Loucy (cell line): ENCODE measurements around the gene GSAP.

ENCODE experiments used
- H2AFZ ChIP-seq: fragments of 200-600 bp; sonication (generic); 2 replicates; pipeline ENCODE4 v1.6.0; 2016; ENCODE audit warnings: antibody characterized with exemption, mild to moderate bottlenecking, low read length, moderate library complexity
- H3F3A ChIP-seq: fragments of 200-600 bp; 2 replicates; pipeline ENCODE4 v1.6.0; 2016; ENCODE audit warnings: antibody characterized with exemption, low read depth, mild to moderate bottlenecking
- H3K27me3 ChIP-seq: fragments of 200-600 bp; sonication (generic); 2 replicates; pipeline ENCODE4 v1.6.1; 2014; ENCODE audit warnings: low read length, mild to moderate bottlenecking; ENCODE audit not compliant: insufficient read depth, poor library complexity, severe bottlenecking
- H3K36me3 ChIP-seq: fragments of 200-600 bp; sonication (generic); 2 replicates; pipeline ENCODE4 v1.6.1; 2016; ENCODE audit warnings: low read length; ENCODE audit not compliant: insufficient read depth
- H3K4me1 ChIP-seq: fragments of 200-600 bp; sonication (generic); 2 replicates; pipeline ENCODE4 v1.5.1; 2014; ENCODE audit warnings: low read length, mild to moderate bottlenecking; ENCODE audit not compliant: insufficient read depth, poor library complexity, severe bottlenecking
- H3K4me2 ChIP-seq: fragments of 200-600 bp; sonication (generic); 2 replicates; pipeline ENCODE4 v1.6.0; 2014; ENCODE audit warnings: antibody characterized with exemption, low read length, low read depth, mild to moderate bottlenecking; ENCODE audit not compliant: poor library complexity, severe bottlenecking
- H3K4me3 ChIP-seq: fragments of 200-600 bp; sonication (generic); 2 replicates; pipeline ENCODE4 v1.5.1; 2014; ENCODE audit warnings: low read length, mild to moderate bottlenecking, mixed read lengths; ENCODE audit not compliant: poor library complexity, severe bottlenecking
- H3K79me2 ChIP-seq: fragments of 200-600 bp; sonication (generic); 2 replicates; pipeline ENCODE4 v1.6.1; 2014; ENCODE audit warnings: low read length; ENCODE audit not compliant: insufficient read depth
- H3K9ac ChIP-seq: fragments of 200-600 bp; sonication (generic); 2 replicates; pipeline ENCODE4 v1.6.0; 2014; ENCODE audit warnings: mild to moderate bottlenecking, low read depth, low read length, moderate library complexity; ENCODE audit not compliant: poor library complexity, severe bottlenecking
- H3K9me2 ChIP-seq: fragments of 200-600 bp; sonication (generic); replicated peaks from 2 replicates; pipeline ENCODE4 v1.6.1; 2016; ENCODE audit warnings: low read depth, low read length, mixed read lengths
- H3K9me3 ChIP-seq: fragments of 200-600 bp; sonication (generic); 2 replicates; pipeline ENCODE4 v1.6.1; 2014; ENCODE audit warnings: mild to moderate bottlenecking, antibody characterized with exemption, low read length, low read depth; ENCODE audit not compliant: insufficient read depth
- H4K20me1 ChIP-seq: fragments of 200-600 bp; sonication (generic); 2 replicates; pipeline ENCODE4 v1.6.0; 2014; ENCODE audit warnings: antibody characterized with exemption, low read length, mild to moderate bottlenecking; ENCODE audit not compliant: insufficient read depth, poor library complexity, severe bottlenecking
- EZH2phosphoT487 ChIP-seq: fragments of 200-600 bp; IDR thresholded peaks from 2 replicates; pipeline ENCODE4 v1.6.1; 2018; ENCODE audit warnings: antibody characterized with exemption, mild to moderate bottlenecking, moderate library complexity, borderline replicate concordance
- TF ChIP-seq, protein P1 (sequence below): fragments of 200-600 bp; sonication (generic); conservative IDR thresholded peaks from 2 replicates; pipeline ENCODE4 v1.5.1; 2014; ENCODE audit warnings: mild to moderate bottlenecking, antibody characterized with exemption, low read length

The GSAP gene

DNA sequence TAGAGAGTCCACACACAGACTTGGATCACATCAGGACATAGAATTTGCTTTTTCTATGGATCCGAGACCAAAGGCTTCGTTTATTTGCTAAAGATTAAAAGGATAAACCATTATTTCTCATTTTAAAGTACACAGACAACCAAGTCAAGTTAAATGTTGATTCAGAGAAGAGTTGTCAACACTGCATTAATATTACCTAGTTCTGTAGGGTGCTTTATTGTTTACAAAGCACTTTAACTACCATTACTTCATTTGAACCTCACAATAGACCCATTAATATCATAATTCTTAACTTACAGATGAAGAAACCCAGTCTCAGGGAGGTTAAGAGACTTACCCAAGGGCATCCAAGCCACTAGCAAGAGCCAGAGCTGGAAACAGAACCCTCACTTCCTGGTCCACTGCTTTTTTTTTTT lies 43.2 kb upstream of the GSAP start:
- Histone ChIP-seq H3K36me3 (no peaks in the 10 kb centered on the region), H3F3A (no peaks in the 10 kb centered on the region), H3K4me3 (no peak overlapping the region), H3K79me2 (no peaks in the 10 kb centered on the region), H4K20me1 (no peaks in the 10 kb centered on the region), H3K9me2 (no peaks in the 10 kb centered on the region), H3K9ac (no peak overlapping the region), H2AFZ (no peak overlapping the region), H3K27me3 (no peaks in the 10 kb centered on the region), H3K4me2 (no peak overlapping the region), H3K4me1 (peaks cover 6% of the 10 kb centered on the region), H3K9me3 (no peaks in the 10 kb centered on the region)
- TF ChIP-seq, protein P1, sequence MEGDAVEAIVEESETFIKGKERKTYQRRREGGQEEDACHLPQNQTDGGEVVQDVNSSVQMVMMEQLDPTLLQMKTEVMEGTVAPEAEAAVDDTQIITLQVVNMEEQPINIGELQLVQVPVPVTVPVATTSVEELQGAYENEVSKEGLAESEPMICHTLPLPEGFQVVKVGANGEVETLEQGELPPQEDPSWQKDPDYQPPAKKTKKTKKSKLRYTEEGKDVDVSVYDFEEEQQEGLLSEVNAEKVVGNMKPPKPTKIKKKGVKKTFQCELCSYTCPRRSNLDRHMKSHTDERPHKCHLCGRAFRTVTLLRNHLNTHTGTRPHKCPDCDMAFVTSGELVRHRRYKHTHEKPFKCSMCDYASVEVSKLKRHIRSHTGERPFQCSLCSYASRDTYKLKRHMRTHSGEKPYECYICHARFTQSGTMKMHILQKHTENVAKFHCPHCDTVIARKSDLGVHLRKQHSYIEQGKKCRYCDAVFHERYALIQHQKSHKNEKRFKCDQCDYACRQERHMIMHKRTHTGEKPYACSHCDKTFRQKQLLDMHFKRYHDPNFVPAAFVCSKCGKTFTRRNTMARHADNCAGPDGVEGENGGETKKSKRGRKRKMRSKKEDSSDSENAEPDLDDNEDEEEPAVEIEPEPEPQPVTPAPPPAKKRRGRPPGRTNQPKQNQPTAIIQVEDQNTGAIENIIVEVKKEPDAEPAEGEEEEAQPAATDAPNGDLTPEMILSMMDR = no peak
- no peak for TF ChIP-seq EZH2phosphoT487

DNA sequence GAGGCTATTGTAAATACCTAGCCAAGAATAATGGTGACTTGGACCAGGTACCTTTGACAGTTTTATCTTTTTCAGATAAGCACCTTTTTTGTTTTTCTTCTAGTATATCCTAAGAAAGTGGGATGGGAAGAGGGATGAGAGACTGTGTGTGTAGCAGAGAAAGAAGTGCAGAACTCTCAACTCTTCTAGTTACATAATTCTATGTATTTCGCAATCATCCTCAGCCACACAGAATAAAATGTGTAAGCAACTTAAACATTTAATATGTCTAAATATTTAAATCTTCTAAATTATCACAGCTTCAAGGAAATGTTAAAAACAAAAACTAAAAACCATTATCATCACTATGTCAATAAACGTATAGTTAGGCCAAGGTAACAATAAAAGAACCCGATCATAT lies 42.6 kb upstream of the GSAP start:
- Histone ChIP-seq H3K4me2 (no peak overlapping the region), H3K36me3 (no peaks in the 10 kb centered on the region), H3K79me2 (no peaks in the 10 kb centered on the region), H3F3A (no peaks in the 10 kb centered on the region), H3K9me2 (no peaks in the 10 kb centered on the region), H4K20me1 (no peaks in the 10 kb centered on the region), H3K4me1 (peaks cover 6% of the 10 kb centered on the region), H3K9me3 (no peaks in the 10 kb centered on the region), H3K9ac (no peak overlapping the region), H3K27me3 (no peaks in the 10 kb centered on the region), H3K4me3 (no peak overlapping the region), H2AFZ (no peak overlapping the region)
- TF ChIP-seq, protein P1 = no peak
- TF ChIP-seq EZH2phosphoT487 = no peak

DNA sequence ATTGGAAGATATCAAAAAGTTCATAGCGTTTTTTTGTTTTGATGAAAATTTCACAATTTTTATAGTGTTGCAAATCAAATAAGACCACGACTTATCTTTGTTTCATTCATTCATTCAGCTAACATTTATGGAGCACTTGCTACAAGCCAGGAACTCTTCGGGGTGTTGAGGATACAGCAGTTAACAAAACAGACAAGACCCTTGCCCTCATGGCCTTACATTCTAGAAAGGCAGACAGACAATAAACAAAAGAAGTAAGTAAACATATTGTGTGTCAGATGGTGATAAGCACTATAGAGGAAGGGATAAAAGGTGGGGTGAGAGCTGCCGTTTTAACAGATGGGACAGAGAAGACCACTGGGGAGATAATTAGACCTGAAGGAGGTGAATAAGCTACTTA lies 41.6 kb upstream of the GSAP start:
- Histone ChIP-seq H3K79me2 (no peaks in the 10 kb centered on the region), H2AFZ (no peak overlapping the region), H3F3A (no peaks in the 10 kb centered on the region), H3K4me3 (no peak overlapping the region), H3K4me2 (no peak overlapping the region), H3K4me1 (peaks cover 6% of the 10 kb centered on the region), H3K36me3 (no peaks in the 10 kb centered on the region), H3K27me3 (no peaks in the 10 kb centered on the region), H3K9me2 (no peaks in the 10 kb centered on the region), H3K9me3 (no peaks in the 10 kb centered on the region), H3K9ac (no peak overlapping the region), H4K20me1 (no peaks in the 10 kb centered on the region)
- TF ChIP-seq EZH2phosphoT487 = no peak
- TF ChIP-seq, protein P1 = no peak
